AG08396 (cell line): ENCODE results near the gene SCG5.

Experiments used
- DNase-seq: peaks from one replicate; pipeline ENCODE4 v3.0.0; 2012; ENCODE audit warnings: low spot score, mixed read lengths

The SCG5 gene

GRCh38 chr15:32691689-32692038, 50.2 kb downstream of the SCG5 start:
- DNase-seq, result no peak

- no peak for DNase-seq
These were observed 50.8 kb downstream of the SCG5 start for GRCh38 chr15:32692286-32692685.

- DNase-seq, result no peak
These were observed 52.9 kb downstream of the SCG5 start for GRCh38 chr15:32694222-32694983.

- no peak for DNase-seq
These were observed 57.4 kb downstream of the SCG5 start for GRCh38 chr15:32698773-32699390.

GRCh38 chr15:32700501-32701150, 59.1 kb downstream of the SCG5 start:
- no peak for DNase-seq

GRCh38 chr15:32701863-32702262, 60.4 kb downstream of the SCG5 start:
- no peak for DNase-seq

GRCh38 chr15:32704395-32704981, 63.0 kb downstream of the SCG5 start:
- DNase-seq, result no peak

GRCh38 chr15:32705446-32705845, 63.9 kb downstream of the SCG5 start:
- no peak for DNase-seq

GRCh38 chr15:32706704-32707103, 65.2 kb downstream of the SCG5 start:
- peak; percentile 38 for DNase-seq

- DNase-seq, result no peak
These were observed 65.9 kb downstream of the SCG5 start for GRCh38 chr15:32707436-32707835.

GRCh38 chr15:32709295-32710033, 68.0 kb downstream of the SCG5 start:
- DNase-seq, result no peak

GRCh38 chr15:32715276-32715675, 73.8 kb downstream of the SCG5 start:
- peak; percentile 49 for DNase-seq

GRCh38 chr15:32716216-32716914, 74.9 kb downstream of the SCG5 start:
- no peak for DNase-seq

- no peak for DNase-seq
These were observed 75.5 kb downstream of the SCG5 start for GRCh38 chr15:32716915-32717425.

GRCh38 chr15:32717426-32718226, 76.1 kb downstream of the SCG5 start, which contains the start of gene GREM1:
Gene GREM1, plus strand, starts transcription at chr15:32718004. Its CDS starts 12,687 bp downstream, at chr15:32730691.
- peak; percentile 81 for DNase-seq

- peak; percentile 34 for DNase-seq
These were observed 76.8 kb downstream of the SCG5 start for GRCh38 chr15:32718227-32718820.

GRCh38 chr15:32718821-32719716, 77.6 kb downstream of the SCG5 start:
- no peak for DNase-seq

- DNase-seq, result no peak
These were observed 80.1 kb downstream of the SCG5 start for GRCh38 chr15:32721596-32721995.

GRCh38 chr15:32722136-32722535, 80.6 kb downstream of the SCG5 start:
- no peak for DNase-seq
